ENCODE results near the gene RBKS.

Gene RBKS

GRCh38 chr2:27890146-27890923, at the start of gene RBKS, which contains the start of gene BABAM2:
RBKS (minus strand) TSS chr2:27890387; CDS start chr2:27890345, 42 bp downstream.
BABAM2 (plus strand) TSS chr2:27890729; CDS start chr2:27894557, 3,828 bp downstream.
- DNase-seq (ENCODE audit: low read depth), result peak; percentile 86

GRCh38 chr2:27935026-27935425, 44.8 kb upstream of the RBKS start:
- no peak for DNase-seq (ENCODE audit: low read depth)

GRCh38 chr2:27932396-27932795, 42.2 kb upstream of the RBKS start:
- no peak for DNase-seq (ENCODE audit: low read depth)

GRCh38 chr2:27931361-27931950, 41.3 kb upstream of the RBKS start:
- DNase-seq (ENCODE audit: low read depth), result no peak

- DNase-seq (ENCODE audit: low read depth), result no peak
Observed at GRCh38 chr2:27929916-27930486, 39.8 kb upstream of the RBKS start.

GRCh38 chr2:27925766-27926472, 35.7 kb upstream of the RBKS start:
- no peak for DNase-seq (ENCODE audit: low read depth)

GRCh38 chr2:27922842-27923241, 32.7 kb upstream of the RBKS start:
- no peak for DNase-seq (ENCODE audit: low read depth)

- no peak for DNase-seq (ENCODE audit: low read depth)
Observed at GRCh38 chr2:27921880-27922547, 31.8 kb upstream of the RBKS start.

GRCh38 chr2:27921424-27921823, 31.2 kb upstream of the RBKS start:
- no peak for DNase-seq (ENCODE audit: low read depth)

- no peak for DNase-seq (ENCODE audit: low read depth)
Observed at GRCh38 chr2:27920148-27920885, 30.1 kb upstream of the RBKS start.

- no peak for DNase-seq (ENCODE audit: low read depth)
Observed at GRCh38 chr2:27916293-27916995, 26.3 kb upstream of the RBKS start.

- no peak for DNase-seq (ENCODE audit: low read depth)
Observed at GRCh38 chr2:27915874-27916273, 25.7 kb upstream of the RBKS start.

- no peak for DNase-seq (ENCODE audit: low read depth)
Observed at GRCh38 chr2:27915191-27915590, 25.0 kb upstream of the RBKS start.

GRCh38 chr2:27914805-27915175, 24.6 kb upstream of the RBKS start:
- no peak for DNase-seq (ENCODE audit: low read depth)

GRCh38 chr2:27914041-27914804, 24.0 kb upstream of the RBKS start:
- DNase-seq (ENCODE audit: low read depth), result no peak

GRCh38 chr2:27912512-27912911, 22.3 kb upstream of the RBKS start:
- no peak for DNase-seq (ENCODE audit: low read depth)

GRCh38 chr2:27911458-27912210, 21.4 kb upstream of the RBKS start:
- DNase-seq (ENCODE audit: low read depth), result no peak

- DNase-seq (ENCODE audit: low read depth), result no peak
Observed at GRCh38 chr2:27909901-27910300, 19.7 kb upstream of the RBKS start.

- DNase-seq (ENCODE audit: low read depth), result no peak
Observed at GRCh38 chr2:27907547-27907946, 17.4 kb upstream of the RBKS start.

All from activated T-helper 9 cell treated with anti-CD3 and anti-CD28 coated beads, Interleukin-2, amount 50 U/mL, for 16 hours (primary cell).